MCF 10A (cell line): ENCODE results near the gene SKAP2. TPM values are rescaled to one million over a fixed set of nuclear protein-coding genes. Genes with fewer than 3 reads are reported as not detected.

Source experiments
- BruUV-seq: library from RNA; stranded (reverse); fragments of 400-500 nt; replicated peaks from 2 replicates; lab custom pipeline; 2021; lab: Mats Ljungman, UMichigan
- CTCF ChIA-PET: fragments of 300-600 bp; sonication (Branson Sonifier 250); formaldehyde crosslinking; extraction: SDS; loops from one replicate; lab custom pipeline; 2021; ENCODE audit warnings: antibody characterized with exemption, inconsistent platforms; lab: Yijun Ruan, JAX
- POLR2A ChIA-PET: fragments of 300-600, 350-650 bp; sonication (Branson Sonifier 250); formaldehyde crosslinking; extraction: SDS; loops from one replicate; lab custom pipeline; 2020; ENCODE audit warnings: antibody characterized with exemption, inconsistent platforms; lab: Yijun Ruan, JAX
- DNase-seq: peaks from one replicate; pipeline ENCODE4 v3.0.0-alpha.2; 2018; ENCODE audit not compliant: unreplicated experiment
- H3K27ac Mint-ChIP-seq: one replicate; pipeline ENCODE4 v1.8.0; 2022; ENCODE audit warnings: mild to moderate bottlenecking, low read depth, mixed read lengths; ENCODE audit not compliant: unreplicated experiment
- H3K27me3 Mint-ChIP-seq: one replicate; pipeline ENCODE4 v1.8.0; 2022; ENCODE audit warnings: mixed read lengths; ENCODE audit not compliant: insufficient read depth, unreplicated experiment
- H3K36me3 Mint-ChIP-seq: one replicate; pipeline ENCODE4 v1.8.0; 2022; ENCODE audit warnings: mild to moderate bottlenecking, moderate library complexity, mixed read lengths; ENCODE audit not compliant: insufficient read depth, unreplicated experiment
- H3K4me1 Mint-ChIP-seq: one replicate; pipeline ENCODE4 v1.8.0; 2022; ENCODE audit warnings: mixed read lengths; ENCODE audit not compliant: insufficient read depth, unreplicated experiment
- H3K4me3 Mint-ChIP-seq: one replicate; pipeline ENCODE4 v1.8.0; 2022; ENCODE audit warnings: mild to moderate bottlenecking, moderate library complexity, mixed read lengths; ENCODE audit not compliant: unreplicated experiment
- H3K9me3 Mint-ChIP-seq: one replicate; pipeline ENCODE4 v1.8.0; 2022; ENCODE audit warnings: mixed read lengths; ENCODE audit not compliant: unreplicated experiment
- intact Hi-C: fragments of 100-400 bp; cut with micrococcal nuclease; formaldehyde crosslinking; loops from 2 replicates; pipeline ENCODE4 v1.14.1; 2022
- total RNA-seq: library from RNA; stranded (reverse); gene quantifications from 2 replicates; pipeline ENCODE4 v1.2.3, GENCODE V29; 2022
- TF ChIP-seq, protein P1 (sequence below): fragments of 200-600 bp; IDR thresholded peaks from one replicate; pipeline ENCODE4 v1.8.0; 2022; ENCODE audit warnings: antibody characterized with exemption, mild to moderate bottlenecking; ENCODE audit not compliant: unreplicated experiment

SKAP2 gene
- total RNA-seq, 1 experiment from 2014 or later = 27.5 TPM

DNA sequence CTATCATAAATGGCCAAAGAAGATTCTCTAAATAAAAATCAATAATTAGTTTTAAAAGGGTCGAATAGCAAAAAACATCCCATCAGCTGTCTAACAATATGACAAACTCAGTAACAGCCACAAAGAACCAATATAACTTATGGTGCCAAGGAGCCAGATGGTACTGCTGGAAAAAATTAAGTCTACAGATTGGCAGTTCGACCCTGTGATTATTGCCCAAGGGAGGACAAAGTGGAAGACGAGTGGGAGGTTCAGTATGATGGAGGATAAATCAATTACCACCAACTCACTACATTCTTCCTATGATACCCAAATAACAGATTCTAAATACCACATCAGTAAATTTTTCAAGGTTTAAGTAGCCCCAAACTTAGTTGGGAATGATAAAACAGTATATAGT, 49.0 kb downstream of the SKAP2 start:
- Mint-ChIP-seq H3K36me3 (peaks cover 5% of the 10 kb centered on the region), H3K4me3 (no peak overlapping the region), H3K4me1 (no peaks in the 10 kb centered on the region), H3K27ac (no peak overlapping the region), H3K27me3 (no peaks in the 10 kb centered on the region), H3K9me3 (peaks cover 8% of the 10 kb centered on the region)
- ChIA-PET CTCF (interaction anchor here (0.7 kb wide), 1 partner anchor 772 kb away, joined by 4 read pairs; no protein-coding TSS in a partner anchor), POLR2A (no interaction called here)
- intact Hi-C loops = no loop called here
- BruUV-seq = no TSS peak
- no peak for DNase-seq
- TF ChIP-seq, protein P1, sequence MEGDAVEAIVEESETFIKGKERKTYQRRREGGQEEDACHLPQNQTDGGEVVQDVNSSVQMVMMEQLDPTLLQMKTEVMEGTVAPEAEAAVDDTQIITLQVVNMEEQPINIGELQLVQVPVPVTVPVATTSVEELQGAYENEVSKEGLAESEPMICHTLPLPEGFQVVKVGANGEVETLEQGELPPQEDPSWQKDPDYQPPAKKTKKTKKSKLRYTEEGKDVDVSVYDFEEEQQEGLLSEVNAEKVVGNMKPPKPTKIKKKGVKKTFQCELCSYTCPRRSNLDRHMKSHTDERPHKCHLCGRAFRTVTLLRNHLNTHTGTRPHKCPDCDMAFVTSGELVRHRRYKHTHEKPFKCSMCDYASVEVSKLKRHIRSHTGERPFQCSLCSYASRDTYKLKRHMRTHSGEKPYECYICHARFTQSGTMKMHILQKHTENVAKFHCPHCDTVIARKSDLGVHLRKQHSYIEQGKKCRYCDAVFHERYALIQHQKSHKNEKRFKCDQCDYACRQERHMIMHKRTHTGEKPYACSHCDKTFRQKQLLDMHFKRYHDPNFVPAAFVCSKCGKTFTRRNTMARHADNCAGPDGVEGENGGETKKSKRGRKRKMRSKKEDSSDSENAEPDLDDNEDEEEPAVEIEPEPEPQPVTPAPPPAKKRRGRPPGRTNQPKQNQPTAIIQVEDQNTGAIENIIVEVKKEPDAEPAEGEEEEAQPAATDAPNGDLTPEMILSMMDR = no peak

DNA sequence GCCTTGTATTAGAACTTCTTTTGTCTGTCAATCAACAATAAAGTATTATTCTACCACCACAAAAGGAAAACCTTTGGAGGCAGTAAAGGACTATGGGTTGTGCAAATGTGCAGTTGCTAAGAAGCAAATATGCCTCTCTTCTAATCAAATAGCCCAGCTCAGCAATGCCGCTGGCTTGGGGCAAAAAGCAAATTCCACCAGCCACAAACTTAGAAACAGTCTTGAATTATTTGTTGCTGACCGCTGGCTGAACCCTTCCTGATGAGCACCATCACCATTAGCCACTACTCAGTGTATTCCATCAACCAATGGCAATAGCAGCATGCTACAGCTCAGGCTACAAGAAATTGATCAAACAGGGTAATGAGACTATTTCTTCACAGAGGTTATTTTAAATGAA, 51.0 kb downstream of the SKAP2 start:
- DNase-seq = no peak
- Mint-ChIP-seq H3K4me3 (no peak overlapping the region), H3K36me3 (no peaks in the 10 kb centered on the region), H3K27ac (no peak overlapping the region), H3K4me1 (no peaks in the 10 kb centered on the region), H3K9me3 (peaks cover 5% of the 10 kb centered on the region), H3K27me3 (no peaks in the 10 kb centered on the region)
- BruUV-seq = no TSS peak
- CTCF ChIA-PET = no interaction called here
- POLR2A ChIA-PET = no interaction called here
- intact Hi-C loops = no loop called here
- TF ChIP-seq, protein P1 = no peak

DNA sequence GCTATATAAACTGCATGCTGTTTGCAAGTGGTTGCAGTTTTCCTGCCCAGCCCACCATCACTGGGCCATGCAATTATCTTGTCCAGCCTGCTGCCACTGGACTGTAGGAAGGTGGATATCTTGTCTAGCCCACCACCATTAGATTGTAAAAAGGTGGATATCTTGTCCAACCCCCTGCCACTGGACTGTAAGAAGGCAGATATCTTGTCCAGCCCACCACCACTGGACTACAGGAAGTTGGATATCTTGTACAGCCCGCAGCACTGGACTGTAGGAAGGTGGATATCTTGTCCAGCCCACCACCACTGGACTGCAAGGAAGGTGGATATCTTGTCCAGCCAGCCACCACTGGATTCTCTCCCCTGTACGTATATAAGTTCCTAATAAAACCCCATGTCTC, 69.8 kb downstream of the SKAP2 start:
- POLR2A ChIA-PET = no interaction called here
- TF ChIP-seq, protein P1 = no peak
- Mint-ChIP-seq H3K9me3 (peaks cover 6% of the 10 kb centered on the region), H3K4me1 (peaks cover 8% of the 10 kb centered on the region), H3K4me3 (no peak overlapping the region), H3K36me3 (no peaks in the 10 kb centered on the region), H3K27ac (no peak overlapping the region), H3K27me3 (no peaks in the 10 kb centered on the region)
- CTCF ChIA-PET = no interaction called here
- DNase-seq = no peak
- BruUV-seq = no TSS peak
- intact Hi-C loops = no loop called here

DNA sequence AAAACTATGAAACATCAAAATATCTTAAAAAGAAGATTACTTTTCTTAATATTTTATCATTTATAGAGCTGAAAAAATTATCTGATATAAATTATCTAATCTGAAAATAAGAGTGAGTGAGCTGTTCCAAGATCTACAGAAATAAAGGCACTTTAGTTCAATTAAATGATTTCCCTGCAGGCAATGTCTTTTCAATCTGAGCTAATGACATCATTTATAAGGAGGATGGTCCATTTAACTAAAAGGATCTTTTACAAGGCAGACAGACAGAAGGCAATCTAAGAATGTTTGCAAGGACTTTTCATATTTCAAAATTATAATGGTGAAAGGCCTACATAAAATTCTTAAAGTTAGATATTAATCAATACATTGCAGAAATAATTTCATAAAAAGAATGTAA, 71.8 kb downstream of the SKAP2 start:
- Mint-ChIP-seq H3K36me3 (no peaks in the 10 kb centered on the region), H3K4me1 (no peaks in the 10 kb centered on the region), H3K27ac (no peak overlapping the region), H3K9me3 (no peaks in the 10 kb centered on the region), H3K27me3 (no peaks in the 10 kb centered on the region), H3K4me3 (no peak overlapping the region)
- no TSS peak for BruUV-seq
- ChIA-PET POLR2A (no interaction called here), CTCF (interaction anchor here (0.6 to 0.9 kb wide), 2 partner anchors 342 to 1271 kb away, joined by 3 to 4 read pairs; no protein-coding TSS in a partner anchor)
- intact Hi-C loops = no loop called here
- TF ChIP-seq, protein P1 = no peak
- DNase-seq = no peak
